Subcutaneous abdominal adipose tissue (tissue), 5 donors: ENCODE data around the gene FRMD5.
A peak's percentile ranks its signal among the peaks of the same experiment; 100 is the strongest.

Experiments used
- H3K27ac ChIP-seq: one replicate; pipeline ENCODE4 v1.7.0; 2013; ENCODE audit warnings: low read depth, mild to moderate bottlenecking, inconsistent platforms, low read length, moderate library complexity
- H3K27me3 ChIP-seq, 5 donors: one replicate each; pipeline ENCODE4 v1.7.0; 2013; ENCODE audit warnings: low read length in 5 of 5, inconsistent platforms in 1 of 5; ENCODE audit not compliant: control insufficient read depth in 5 of 5, insufficient read depth in 4 of 5
- H3K36me3 ChIP-seq, 5 donors: one replicate each; pipeline ENCODE4 v1.7.0; 2013; ENCODE audit warnings: low read length in 5 of 5; ENCODE audit not compliant: control insufficient read depth in 5 of 5, insufficient read depth in 5 of 5
- H3K4me1 ChIP-seq, 5 donors: one replicate each; pipeline ENCODE4 v1.7.0; 2013; ENCODE audit warnings: low read length in 5 of 5, mild to moderate bottlenecking in 3 of 5, moderate library complexity in 1 of 5; ENCODE audit not compliant: control insufficient read depth in 5 of 5, insufficient read depth in 5 of 5
- H3K4me3 ChIP-seq, 5 donors: one replicate each; pipeline ENCODE4 v1.7.0; 2013; ENCODE audit warnings: low read length in 5 of 5, low read depth in 1 of 5
- H3K9ac ChIP-seq, 5 donors: one replicate each; pipeline ENCODE4 v1.7.0; 2013; ENCODE audit warnings: low read length in 5 of 5, mild to moderate bottlenecking in 4 of 5, moderate library complexity in 3 of 5
- H3K9me3 ChIP-seq, 5 donors: one replicate each; pipeline ENCODE4 v1.7.0; 2013; ENCODE audit warnings: low read length in 5 of 5; ENCODE audit not compliant: control insufficient read depth in 5 of 5
- donor health status: healthy.
- donor health status: healthy.
- donor health status: healthy.
- donor health status: healthy.
- donor health status: healthy.

FRMD5 gene

DNA sequence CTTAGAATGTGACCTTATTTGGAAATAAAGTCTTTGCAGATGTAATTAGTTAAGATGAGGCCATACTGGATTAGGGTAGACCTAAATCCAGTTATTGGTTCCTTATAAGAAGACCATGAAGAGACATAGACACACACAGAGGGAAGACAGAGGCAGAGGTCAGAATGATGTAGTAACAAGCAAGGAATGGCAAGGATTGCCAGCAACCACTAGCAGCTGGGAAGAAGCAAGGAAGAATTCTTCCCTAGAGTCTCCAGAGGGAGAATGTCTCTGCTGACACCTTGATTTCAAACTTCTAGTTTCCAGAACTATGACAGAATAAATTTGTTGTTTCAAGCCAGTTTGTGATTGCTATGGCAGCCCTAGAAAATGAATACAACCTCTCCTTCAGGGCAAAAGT, 251.6 kb downstream of the FRMD5 start:
- Histone ChIP-seq H3K36me3 (no peaks in the 10 kb centered on the region), H3K27me3 (no peaks in the 10 kb centered on the region), H3K4me1 (peaks cover 0 to 13% (median 4%) of the 10 kb centered on the region in 5 donors), H3K27ac (peak overlapping the region; percentile 47), H3K4me3 (no peak overlapping the region), H3K9me3 (no peaks in the 10 kb centered on the region), H3K9ac (no peak overlapping the region)

DNA sequence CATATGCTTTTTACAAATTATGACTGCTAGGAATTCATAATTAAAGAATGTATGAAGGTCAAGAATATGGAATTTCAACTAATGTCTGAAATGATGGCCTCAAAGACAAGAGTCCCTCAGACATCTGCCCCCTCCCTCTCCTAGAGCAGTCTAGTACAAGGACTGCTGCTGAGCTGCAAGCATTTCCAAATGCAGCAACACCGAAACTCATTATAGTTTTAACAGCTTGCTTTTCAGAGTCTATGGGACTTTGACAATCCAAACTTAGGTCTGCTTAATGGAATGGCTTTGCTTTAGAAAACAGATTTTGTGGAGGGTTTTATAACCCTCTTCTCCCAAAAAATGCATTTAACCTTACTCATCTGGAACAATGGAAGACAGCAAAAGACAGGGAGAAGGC, 252.9 kb downstream of the FRMD5 start:
- Histone ChIP-seq H3K9ac (no peak overlapping the region), H3K27ac (no peak overlapping the region), H3K9me3 (no peaks in the 10 kb centered on the region), H3K4me1 (peaks cover 0 to 13% (median 4%) of the 10 kb centered on the region in 5 donors), H3K36me3 (no peaks in the 10 kb centered on the region), H3K4me3 (no peak overlapping the region), H3K27me3 (no peaks in the 10 kb centered on the region)

DNA sequence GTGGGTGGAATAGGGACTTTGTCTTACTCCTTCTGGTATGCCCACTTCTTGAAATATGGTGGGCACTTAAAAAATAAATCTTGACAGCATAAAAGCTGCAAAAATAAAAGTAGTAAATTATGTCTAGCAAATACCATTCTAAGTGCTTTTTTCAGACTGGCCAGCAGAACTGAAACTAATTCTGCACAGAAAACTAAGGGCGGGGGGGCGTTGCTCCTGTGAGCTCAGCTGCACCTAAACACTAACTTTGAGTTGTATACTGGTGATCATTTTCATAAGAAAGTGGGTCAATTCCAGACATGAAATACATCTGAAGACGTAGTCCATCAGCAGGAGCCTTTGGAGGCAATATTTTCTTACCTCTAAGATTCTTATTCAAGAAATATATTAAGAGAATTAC, 253.5 kb downstream of the FRMD5 start:
- Histone ChIP-seq H3K4me3 (no peak overlapping the region), H3K9ac (no peak overlapping the region), H3K9me3 (no peaks in the 10 kb centered on the region), H3K27me3 (no peaks in the 10 kb centered on the region), H3K36me3 (no peaks in the 10 kb centered on the region), H3K4me1 (peaks cover 0 to 13% (median 4%) of the 10 kb centered on the region in 5 donors), H3K27ac (no peak overlapping the region)

DNA sequence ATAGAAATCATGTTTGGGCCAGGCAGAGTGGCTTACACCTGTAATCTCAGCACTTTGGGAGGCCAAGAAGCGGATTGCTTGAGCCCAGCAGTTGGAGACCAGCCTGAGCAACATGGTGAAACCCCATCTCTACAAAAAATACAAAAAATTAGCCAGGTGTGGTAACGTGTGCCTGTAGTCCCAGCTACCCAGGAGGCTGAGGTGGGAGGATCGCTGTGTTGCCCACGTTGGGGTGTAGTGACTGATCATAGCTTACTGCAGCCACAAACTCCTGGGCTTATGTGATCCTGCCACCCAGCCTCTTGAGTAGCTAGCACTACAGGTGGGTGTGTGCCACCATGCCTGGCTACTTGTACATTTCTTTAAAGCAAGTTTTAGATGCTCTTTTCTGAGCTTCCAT, 254.0 kb downstream of the FRMD5 start:
- no peaks in the 10 kb centered on the region for H3K27me3 ChIP-seq
- no peaks in the 10 kb centered on the region for H3K36me3 ChIP-seq
- no peak overlapping the region for H3K9ac ChIP-seq
- no peak overlapping the region for H3K27ac ChIP-seq
- H3K4me3 ChIP-seq = no peak overlapping the region
- peaks cover 0 to 13% (median 4%) of the 10 kb centered on the region in 5 donors for H3K4me1 ChIP-seq
- no peaks in the 10 kb centered on the region for H3K9me3 ChIP-seq

DNA sequence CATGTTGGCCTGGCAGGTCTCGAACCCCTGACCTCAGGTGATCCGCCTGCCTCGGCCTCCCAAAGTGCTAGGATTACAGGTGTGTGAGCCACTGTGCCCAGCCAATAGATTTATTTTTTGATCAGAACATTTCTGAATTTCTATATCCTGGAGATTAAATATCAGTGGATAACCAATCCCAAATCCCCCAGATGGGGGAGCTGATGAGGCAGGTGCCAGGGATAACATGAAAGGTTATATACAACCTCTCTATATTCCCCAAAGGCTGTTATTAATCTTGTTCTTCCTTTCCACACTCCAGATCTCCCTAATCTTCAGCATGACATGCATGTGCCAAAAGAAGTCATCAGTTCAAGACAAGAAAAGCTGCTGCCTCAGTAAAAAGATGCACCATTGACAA, 256.0 kb downstream of the FRMD5 start:
- Histone ChIP-seq H3K27ac (no peak overlapping the region), H3K36me3 (no peaks in the 10 kb centered on the region)

DNA sequence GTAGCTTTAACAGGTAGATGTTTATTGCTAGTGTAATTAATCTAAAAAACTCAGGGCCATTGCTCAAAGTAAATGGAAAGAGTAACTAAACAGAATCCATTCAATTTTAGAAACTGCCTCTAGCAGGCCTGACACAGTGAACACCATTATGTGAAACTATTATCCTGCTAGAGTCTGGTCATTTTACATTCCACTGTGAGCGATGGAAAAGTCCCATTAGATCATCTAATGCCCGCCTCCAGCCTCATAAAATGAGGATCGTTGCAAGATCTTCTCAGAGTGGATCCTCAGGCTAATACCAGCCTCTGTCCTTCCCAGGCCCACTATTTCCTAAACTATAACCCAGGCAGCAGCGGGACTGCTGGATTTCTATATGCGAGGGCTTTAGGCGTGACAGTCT, 260.6 kb downstream of the FRMD5 start:
- Histone ChIP-seq H3K4me1 (peaks cover 0 to 3% (median 0%) of the 10 kb centered on the region in 5 donors), H3K27ac (no peak overlapping the region), H3K36me3 (no peaks in the 10 kb centered on the region), H3K9me3 (no peaks in the 10 kb centered on the region), H3K27me3 (peaks cover 0 to 5% (median 0%) of the 10 kb centered on the region in 5 donors), H3K4me3 (no peak overlapping the region), H3K9ac (no peak overlapping the region)

More for the DNA sequence above, 256.0 kb downstream of the FRMD5 start:
- Histone ChIP-seq H3K4me1 (peaks cover 0 to 10% (median 4%) of the 10 kb centered on the region in 5 donors), H3K9ac (no peak overlapping the region), H3K9me3 (no peaks in the 10 kb centered on the region), H3K27me3 (no peaks in the 10 kb centered on the region), H3K4me3 (no peak overlapping the region)

DNA sequence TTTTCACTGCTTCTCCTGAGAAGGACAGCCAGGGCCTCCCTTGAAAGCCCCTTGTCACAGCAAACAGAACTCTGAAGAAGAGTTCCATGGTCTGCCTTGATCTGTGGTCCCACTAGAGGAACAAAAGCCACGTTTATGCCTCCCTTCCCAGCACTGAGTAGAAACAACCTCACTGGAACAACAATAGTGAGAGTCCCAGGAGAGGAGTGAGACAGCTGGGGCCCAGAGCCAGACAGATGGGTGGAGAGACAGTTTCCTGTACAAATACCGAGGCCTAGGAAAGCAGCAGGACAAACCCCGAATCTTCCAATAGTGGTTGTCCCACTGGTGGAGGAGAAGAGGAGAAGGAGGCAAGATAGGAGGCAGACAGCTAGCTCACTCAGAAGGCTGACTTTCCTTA, 262.2 kb downstream of the FRMD5 start:
- H3K4me1 ChIP-seq = peaks cover 0 to 3% (median 0%) of the 10 kb centered on the region in 5 donors
- no peaks in the 10 kb centered on the region for H3K9me3 ChIP-seq
- peaks cover 0 to 10% (median 0%) of the 10 kb centered on the region in 5 donors for H3K27me3 ChIP-seq
- H3K36me3 ChIP-seq = no peaks in the 10 kb centered on the region
- no peak overlapping the region for H3K9ac ChIP-seq
- H3K4me3 ChIP-seq = no peak overlapping the region
- H3K27ac ChIP-seq = no peak overlapping the region

DNA sequence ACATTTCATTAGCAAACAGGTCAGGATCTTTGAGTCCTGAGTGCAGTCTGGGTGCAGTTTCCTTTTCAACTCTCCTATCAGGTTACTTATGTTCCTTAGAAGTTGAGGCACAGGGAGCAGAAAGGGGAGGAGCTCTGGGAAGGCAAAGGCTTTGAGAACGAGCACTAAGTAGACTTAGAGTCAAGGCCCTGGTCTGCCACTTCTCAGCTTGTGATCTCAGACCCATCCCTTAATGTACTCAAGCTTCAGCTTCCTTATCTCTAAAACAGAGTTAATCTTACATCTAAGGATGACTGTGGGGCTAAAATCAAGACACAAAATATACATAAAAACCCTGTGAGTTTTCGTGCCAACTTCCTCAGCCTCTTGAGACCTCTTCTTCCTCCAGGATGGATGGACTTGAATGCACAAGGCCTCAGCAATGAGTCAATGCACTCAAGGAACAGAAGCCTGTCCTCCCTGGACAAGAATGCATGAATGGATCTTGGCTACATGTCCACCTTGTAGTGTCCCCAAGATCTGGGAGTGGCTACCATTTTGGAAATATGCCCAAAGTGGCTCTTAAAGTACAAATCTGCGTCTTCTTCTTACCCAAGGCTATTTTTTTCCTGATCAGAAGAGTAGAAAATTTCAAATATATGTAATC, 263.2 kb downstream of the FRMD5 start:
- Histone ChIP-seq H3K4me3 (no peak overlapping the region), H3K27me3 (peaks cover 0 to 10% (median 0%) of the 10 kb centered on the region in 5 donors), H3K9me3 (no peaks in the 10 kb centered on the region), H3K36me3 (no peaks in the 10 kb centered on the region), H3K27ac (no peak overlapping the region), H3K4me1 (peaks cover 0 to 3% (median 0%) of the 10 kb centered on the region in 5 donors), H3K9ac (no peak overlapping the region)

DNA sequence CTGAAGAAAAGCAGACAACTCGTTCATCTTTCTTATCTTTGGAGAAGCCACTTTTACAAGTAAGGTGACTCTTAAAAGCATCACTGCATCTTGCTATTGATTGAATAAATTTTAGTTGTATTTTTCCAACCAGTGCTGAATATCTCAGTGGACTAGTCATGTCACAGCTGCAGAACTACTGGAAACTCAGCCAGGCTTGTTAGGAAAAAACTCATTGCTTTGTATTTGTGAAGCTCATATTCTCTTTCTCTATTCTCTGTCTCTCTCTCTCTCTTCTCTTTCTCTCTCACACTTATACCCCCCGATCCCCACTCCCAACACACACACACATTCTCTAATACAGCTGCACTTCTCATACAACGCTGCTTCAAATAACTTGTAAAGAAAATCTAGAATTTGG, 264.0 kb downstream of the FRMD5 start:
- no peak overlapping the region for H3K9ac ChIP-seq
- H3K27me3 ChIP-seq = peaks cover 0 to 10% (median 0%) of the 10 kb centered on the region in 5 donors
- H3K4me3 ChIP-seq = no peak overlapping the region
- no peaks in the 10 kb centered on the region for H3K36me3 ChIP-seq
- no peaks in the 10 kb centered on the region for H3K9me3 ChIP-seq
- H3K4me1 ChIP-seq = peaks cover 0 to 3% (median 0%) of the 10 kb centered on the region in 5 donors
- H3K27ac ChIP-seq = no peak overlapping the region

DNA sequence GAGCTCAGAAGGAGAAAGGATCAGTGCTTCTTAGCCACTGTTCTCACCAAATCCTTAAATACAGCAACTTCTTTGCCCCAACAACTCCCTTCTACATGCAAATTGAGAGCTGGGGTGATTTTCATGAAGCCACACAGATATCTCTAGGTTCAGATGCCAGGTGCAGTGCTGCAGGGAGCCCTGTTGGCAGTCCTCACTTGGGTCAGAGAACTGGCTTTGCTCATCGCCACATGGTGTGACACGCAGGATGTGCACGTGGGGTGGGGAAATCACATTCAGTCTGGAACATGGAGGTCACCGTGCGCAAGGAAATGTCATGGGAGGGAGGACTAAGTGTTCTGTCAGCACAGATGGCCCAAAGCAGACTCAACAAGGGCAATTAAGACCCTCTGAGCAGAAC, 264.5 kb downstream of the FRMD5 start:
- H3K27ac ChIP-seq = no peak overlapping the region
- H3K9ac ChIP-seq = no peak overlapping the region
- no peak overlapping the region for H3K4me3 ChIP-seq
- no peaks in the 10 kb centered on the region for H3K36me3 ChIP-seq
- no peaks in the 10 kb centered on the region for H3K9me3 ChIP-seq
- peaks cover 0 to 3% (median 0%) of the 10 kb centered on the region in 5 donors for H3K4me1 ChIP-seq
- peaks cover 0 to 10% (median 0%) of the 10 kb centered on the region in 5 donors for H3K27me3 ChIP-seq
